Measurements from ENCODE around the gene CBLL1. TPM values are rescaled to one million over a fixed set of nuclear protein-coding genes. Genes with fewer than 3 reads are reported as not detected.

Gene CBLL1
- total RNA-seq, 3 donors from 2014 or later (not counting 1 experiment from before 2014, with no cell fraction given): 62.7 to 85.8 (median 82.0) TPM

DNA sequence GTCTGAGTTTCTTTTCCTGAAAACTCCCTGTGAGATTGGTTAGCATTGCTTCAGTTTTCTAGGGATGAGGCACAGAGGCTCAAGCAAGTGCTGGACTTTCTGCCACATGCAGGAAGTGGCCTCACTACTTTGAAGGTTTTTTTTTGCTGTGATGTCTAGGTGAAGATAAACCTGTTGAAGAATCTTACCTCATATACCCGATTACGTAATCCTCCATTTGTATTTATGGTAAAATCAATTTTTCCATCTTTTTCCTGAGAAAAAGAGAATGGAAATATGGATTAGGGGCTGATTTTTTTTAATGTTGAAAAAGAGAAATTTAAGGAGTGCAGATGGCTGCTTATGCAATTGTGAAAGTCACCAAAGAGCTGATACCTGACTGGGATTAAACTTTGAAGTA, 23.4 kb downstream of the CBLL1 start:
- Mint-ChIP-seq H3K9me3 (no peaks in the 10 kb centered on the region), H3K27ac (no peak overlapping the region), H3K4me3 (no peak overlapping the region), H3K36me3 (no peaks in the 10 kb centered on the region), H3K27me3 (ENCODE audit: low read depth in 2 of 2) (no peaks in the 10 kb centered on the region), H3K4me1 (peaks cover 0 to 7% of the 10 kb centered on the region in 2 donors)
- ATAC-seq (no peak), DNase-seq (no peak)
- WGBS (ENCODE audit: insufficient coverage): no CpG with 5 or more reads among the region's 2 CpGs
- intact Hi-C loops (cut with micrococcal nuclease): no loop called here
- H3K4me3 ChIP-seq (ENCODE audit: low read length): no peak overlapping the region
- H3K9me3 ChIP-seq (ENCODE audit: control insufficient read depth, insufficient read depth, low read length): no peaks in the 10 kb centered on the region
- no peaks in the 10 kb centered on the region for H3K4me1 ChIP-seq (ENCODE audit: control insufficient read depth, insufficient read depth, low read length)
- no peak overlapping the region for H3K27ac ChIP-seq (ENCODE audit: low read length)
- no peaks in the 10 kb centered on the region for H3K36me3 ChIP-seq (ENCODE audit: control insufficient read depth, insufficient read depth, low read length)
- TF ChIP-seq, protein P1, sequence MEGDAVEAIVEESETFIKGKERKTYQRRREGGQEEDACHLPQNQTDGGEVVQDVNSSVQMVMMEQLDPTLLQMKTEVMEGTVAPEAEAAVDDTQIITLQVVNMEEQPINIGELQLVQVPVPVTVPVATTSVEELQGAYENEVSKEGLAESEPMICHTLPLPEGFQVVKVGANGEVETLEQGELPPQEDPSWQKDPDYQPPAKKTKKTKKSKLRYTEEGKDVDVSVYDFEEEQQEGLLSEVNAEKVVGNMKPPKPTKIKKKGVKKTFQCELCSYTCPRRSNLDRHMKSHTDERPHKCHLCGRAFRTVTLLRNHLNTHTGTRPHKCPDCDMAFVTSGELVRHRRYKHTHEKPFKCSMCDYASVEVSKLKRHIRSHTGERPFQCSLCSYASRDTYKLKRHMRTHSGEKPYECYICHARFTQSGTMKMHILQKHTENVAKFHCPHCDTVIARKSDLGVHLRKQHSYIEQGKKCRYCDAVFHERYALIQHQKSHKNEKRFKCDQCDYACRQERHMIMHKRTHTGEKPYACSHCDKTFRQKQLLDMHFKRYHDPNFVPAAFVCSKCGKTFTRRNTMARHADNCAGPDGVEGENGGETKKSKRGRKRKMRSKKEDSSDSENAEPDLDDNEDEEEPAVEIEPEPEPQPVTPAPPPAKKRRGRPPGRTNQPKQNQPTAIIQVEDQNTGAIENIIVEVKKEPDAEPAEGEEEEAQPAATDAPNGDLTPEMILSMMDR (IDR thresholded peaks at IDR 0.05): no peak
- H3K27me3 ChIP-seq (ENCODE audit: control insufficient read depth, insufficient read depth, low read length): no peaks in the 10 kb centered on the region

DNA sequence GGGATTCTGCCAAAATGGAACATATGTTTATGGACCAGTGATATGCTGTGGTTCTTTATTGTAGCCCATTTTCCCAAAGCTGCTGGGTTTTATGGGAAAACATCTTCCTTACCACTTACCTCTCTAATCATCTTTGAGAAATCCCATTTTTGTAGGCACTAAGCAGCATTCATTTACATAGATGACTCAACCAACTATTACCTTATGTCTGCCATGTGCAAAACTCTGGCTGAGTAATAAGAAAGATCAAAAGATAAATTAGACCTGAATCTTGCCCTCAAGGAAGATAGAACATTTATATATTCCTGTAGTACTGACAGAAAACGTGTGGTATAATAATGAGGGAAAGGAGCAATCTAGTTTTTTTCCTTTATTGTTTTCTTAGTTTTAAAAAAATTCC, 24.3 kb downstream of the CBLL1 start:
- Mint-ChIP-seq H3K27ac (no peak overlapping the region), H3K4me1 (peaks cover 0 to 7% of the 10 kb centered on the region in 2 donors), H3K9me3 (no peaks in the 10 kb centered on the region), H3K27me3 (ENCODE audit: low read depth in 2 of 2) (no peaks in the 10 kb centered on the region), H3K36me3 (no peaks in the 10 kb centered on the region), H3K4me3 (no peak overlapping the region)
- intact Hi-C loops (cut with micrococcal nuclease): no loop called here
- Histone ChIP-seq H3K27ac (ENCODE audit: low read length) (no peak overlapping the region), H3K36me3 (ENCODE audit: control insufficient read depth, insufficient read depth, low read length) (no peaks in the 10 kb centered on the region), H3K4me1 (ENCODE audit: control insufficient read depth, insufficient read depth, low read length) (no peaks in the 10 kb centered on the region), H3K4me3 (ENCODE audit: low read length) (no peak overlapping the region), H3K9me3 (ENCODE audit: control insufficient read depth, insufficient read depth, low read length) (no peaks in the 10 kb centered on the region), H3K27me3 (ENCODE audit: control insufficient read depth, insufficient read depth, low read length) (no peaks in the 10 kb centered on the region)
- DNase-seq: no peak
- TF ChIP-seq, protein P1 (IDR thresholded peaks at IDR 0.05): no peak
- ATAC-seq: no peak
- no CpG with 5 or more reads among the region's 1 CpG for WGBS (ENCODE audit: insufficient coverage)

DNA sequence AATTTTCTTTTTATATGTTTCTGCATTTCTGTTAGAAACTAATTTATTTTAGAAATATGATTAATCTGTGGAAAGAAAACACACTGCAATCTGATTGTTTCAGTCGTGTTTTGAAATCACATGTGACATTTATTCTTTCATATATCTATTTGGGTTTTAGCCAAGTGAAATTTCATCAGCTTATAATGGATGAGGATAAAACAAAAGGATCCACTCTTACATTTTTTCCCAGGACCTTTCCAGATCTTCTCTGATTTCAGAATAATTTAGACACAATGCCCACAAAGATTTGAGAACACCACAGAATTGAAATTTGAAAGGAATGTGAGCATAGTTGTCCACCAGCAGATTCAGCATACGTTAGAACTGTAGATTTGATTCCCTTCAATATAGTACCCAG, 29.1 kb downstream of the CBLL1 start:
- no peaks in the 10 kb centered on the region for H3K9me3 Mint-ChIP-seq
- no peaks in the 10 kb centered on the region for H3K27me3 Mint-ChIP-seq (ENCODE audit: low read depth in 2 of 2)
- Histone ChIP-seq H3K4me1 (ENCODE audit: control insufficient read depth, insufficient read depth, low read length) (no peaks in the 10 kb centered on the region), H3K36me3 (ENCODE audit: control insufficient read depth, insufficient read depth, low read length) (no peaks in the 10 kb centered on the region), H3K27ac (ENCODE audit: low read length) (no peak overlapping the region), H3K27me3 (ENCODE audit: control insufficient read depth, insufficient read depth, low read length) (no peaks in the 10 kb centered on the region), H3K9me3 (ENCODE audit: control insufficient read depth, insufficient read depth, low read length) (no peaks in the 10 kb centered on the region), H3K4me3 (ENCODE audit: low read length) (no peak overlapping the region)
- ATAC-seq (no peak), DNase-seq (no peak)
- WGBS (ENCODE audit: insufficient coverage): 89% methylated on average over 1 of the region's 2 CpGs
- no peaks in the 10 kb centered on the region for H3K36me3 Mint-ChIP-seq
- TF ChIP-seq, protein P1 (IDR thresholded peaks at IDR 0.05): no peak
- H3K4me3 Mint-ChIP-seq: no peak overlapping the region
- intact Hi-C loops (cut with micrococcal nuclease): no loop called here
- no peak overlapping the region for H3K27ac Mint-ChIP-seq
- H3K4me1 Mint-ChIP-seq: no peaks in the 10 kb centered on the region

GRCh38 chr7:107777702-107778101, 33.8 kb downstream of the CBLL1 start:
- intact Hi-C loops (cut with micrococcal nuclease): no loop called here
- Mint-ChIP-seq H3K4me1 (no peaks in the 10 kb centered on the region), H3K27ac (no peak overlapping the region), H3K36me3 (no peaks in the 10 kb centered on the region), H3K4me3 (no peak overlapping the region), H3K27me3 (ENCODE audit: low read depth in 2 of 2) (no peaks in the 10 kb centered on the region), H3K9me3 (no peaks in the 10 kb centered on the region)
- no peak for DNase-seq
- H3K27ac ChIP-seq (ENCODE audit: low read length): no peak overlapping the region
- H3K27me3 ChIP-seq (ENCODE audit: control insufficient read depth, insufficient read depth, low read length): no peaks in the 10 kb centered on the region
- 86% methylated on average over 3 of the region's 3 CpGs for WGBS (ENCODE audit: insufficient coverage)
- no peak for ATAC-seq
- TF ChIP-seq, protein P1 (IDR thresholded peaks at IDR 0.05): no peak
- H3K36me3 ChIP-seq (ENCODE audit: control insufficient read depth, insufficient read depth, low read length): no peaks in the 10 kb centered on the region
- no peak overlapping the region for H3K4me3 ChIP-seq (ENCODE audit: low read length)
- H3K4me1 ChIP-seq (ENCODE audit: control insufficient read depth, insufficient read depth, low read length): no peaks in the 10 kb centered on the region
- H3K9me3 ChIP-seq (ENCODE audit: control insufficient read depth, insufficient read depth, low read length): no peaks in the 10 kb centered on the region

Data from natural killer cell (primary cell).